ENCODE data around the gene FRMPD4.

DNA sequence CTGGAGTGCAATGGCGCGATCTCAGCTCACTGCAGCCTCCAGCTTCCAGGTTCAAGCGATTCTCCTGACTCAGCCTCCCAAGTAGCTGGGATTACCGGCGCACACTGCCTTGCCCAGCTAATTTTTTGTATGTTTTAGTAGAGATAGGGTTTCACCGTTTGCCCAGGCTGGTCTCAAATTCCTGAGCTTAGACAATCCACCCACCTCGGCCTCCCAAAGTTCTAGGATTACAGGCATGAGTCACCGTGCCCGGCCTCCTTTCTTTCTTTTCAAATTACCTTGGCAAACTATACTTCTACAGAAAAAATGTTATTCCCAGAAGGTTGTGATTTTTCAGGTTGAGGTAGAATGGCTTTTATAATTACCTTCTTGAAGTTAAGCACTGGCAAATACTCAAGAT is 331.0 kb downstream of the FRMPD4 start:
- TF ChIP-seq PATZ1 (CRISPR knock-in tag; IDR thresholded peaks at IDR 0.05; ENCODE audit: borderline replicate concordance) (no peak), GLIS3 (CRISPR knock-in tag; IDR thresholded peaks at IDR 0.05) (no peak), ZFP30 (CRISPR knock-in tag; IDR thresholded peaks at IDR 0.05) (no peak), ZNF8 (CRISPR knock-in tag; IDR thresholded peaks at IDR 0.05) (no peak), RARB (CRISPR knock-in tag; IDR thresholded peaks at IDR 0.05) (no peak)
- TF ChIP-seq, protein P1, sequence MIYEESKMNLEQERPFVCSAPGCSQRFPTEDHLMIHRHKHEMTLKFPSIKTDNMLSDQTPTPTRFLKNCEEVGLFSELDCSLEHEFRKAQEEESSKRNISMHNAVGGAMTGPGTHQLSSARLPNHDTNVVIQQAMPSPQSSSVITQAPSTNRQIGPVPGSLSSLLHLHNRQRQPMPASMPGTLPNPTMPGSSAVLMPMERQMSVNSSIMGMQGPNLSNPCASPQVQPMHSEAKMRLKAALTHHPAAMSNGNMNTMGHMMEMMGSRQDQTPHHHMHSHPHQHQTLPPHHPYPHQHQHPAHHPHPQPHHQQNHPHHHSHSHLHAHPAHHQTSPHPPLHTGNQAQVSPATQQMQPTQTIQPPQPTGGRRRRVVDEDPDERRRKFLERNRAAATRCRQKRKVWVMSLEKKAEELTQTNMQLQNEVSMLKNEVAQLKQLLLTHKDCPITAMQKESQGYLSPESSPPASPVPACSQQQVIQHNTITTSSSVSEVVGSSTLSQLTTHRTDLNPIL (CRISPR knock-in tag; IDR thresholded peaks at IDR 0.05; ENCODE audit: low read depth) = no peak

All from SK-N-SH treated with all-trans-retinoic acid at 6 μM for 48 hours (cell line).